HG03439 (cell line): ENCODE results near the gene C7orf33.
"Not testable (repeated sequence)": the region's sequence is repeated elsewhere in the genome, so short reads cannot be mapped to it uniquely, and the experiment has no call there.

Experiments used
- ATAC-seq: cut with Tn5 transposase; IDR thresholded peaks from one replicate; pipeline ENCODE4 v1.9.1; 2021; ENCODE audit warnings: mild to moderate bottlenecking, moderate library complexity; ENCODE audit not compliant: unreplicated experiment

The C7orf33 gene

DNA sequence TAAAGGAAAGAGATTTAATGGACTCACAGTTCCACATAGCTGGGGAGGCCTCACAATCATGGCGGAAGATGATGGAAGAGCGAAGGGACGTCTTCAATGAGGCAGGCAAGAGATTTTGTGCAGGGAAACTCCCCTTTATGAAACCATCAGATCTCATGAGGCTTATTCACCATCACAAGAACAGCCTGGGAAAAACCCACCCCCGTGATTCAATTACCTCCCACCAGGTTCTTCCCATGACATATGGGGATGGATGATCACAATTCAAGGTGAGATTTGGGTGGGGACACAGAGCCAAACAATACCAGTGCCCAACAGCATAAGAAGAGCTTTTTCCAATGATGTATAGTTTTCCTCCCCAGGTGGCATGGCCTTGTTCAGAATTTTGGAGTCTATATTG lies 11.2 kb upstream of the C7orf33 start:
- no peak for ATAC-seq

DNA sequence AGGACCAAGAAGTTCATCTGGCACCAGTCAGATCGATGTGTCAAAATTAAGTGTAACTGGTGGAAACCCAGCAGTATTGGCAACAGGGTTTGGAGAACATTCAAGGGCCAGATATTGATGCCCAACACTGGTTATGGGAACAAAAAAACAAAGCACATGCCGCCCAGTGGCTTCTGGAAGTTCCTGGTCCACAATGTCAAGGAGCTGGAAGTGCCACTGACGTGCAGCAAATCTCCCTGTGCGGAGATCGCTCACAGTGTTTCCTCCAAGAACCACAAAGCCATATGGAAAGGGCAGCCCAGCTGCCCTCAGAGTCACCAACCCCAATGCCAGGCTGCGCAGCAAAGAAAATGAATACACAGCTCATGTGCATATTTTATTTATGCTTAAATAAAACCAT lies 10.1 kb upstream of the C7orf33 start:
- no peak for ATAC-seq

DNA sequence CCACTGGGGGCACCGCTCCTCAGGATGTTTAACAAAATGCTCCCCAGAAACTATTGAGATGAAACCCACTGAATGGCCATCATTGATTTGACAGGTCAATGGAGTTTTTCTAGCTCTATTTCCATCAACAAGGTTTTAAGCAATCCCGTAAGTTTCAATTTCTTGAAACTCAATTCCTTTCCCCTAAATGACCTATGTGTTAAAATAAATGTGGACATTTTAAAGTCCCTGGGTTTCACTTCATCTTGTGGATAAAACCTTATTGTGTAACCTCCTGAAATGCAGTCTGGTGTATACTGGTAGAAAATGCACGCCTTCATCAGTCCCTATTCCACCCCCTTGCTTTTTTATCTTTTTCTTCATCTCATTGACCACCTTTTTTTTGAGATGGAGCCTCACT lies 8.9 kb upstream of the C7orf33 start:
- no peak for ATAC-seq

DNA sequence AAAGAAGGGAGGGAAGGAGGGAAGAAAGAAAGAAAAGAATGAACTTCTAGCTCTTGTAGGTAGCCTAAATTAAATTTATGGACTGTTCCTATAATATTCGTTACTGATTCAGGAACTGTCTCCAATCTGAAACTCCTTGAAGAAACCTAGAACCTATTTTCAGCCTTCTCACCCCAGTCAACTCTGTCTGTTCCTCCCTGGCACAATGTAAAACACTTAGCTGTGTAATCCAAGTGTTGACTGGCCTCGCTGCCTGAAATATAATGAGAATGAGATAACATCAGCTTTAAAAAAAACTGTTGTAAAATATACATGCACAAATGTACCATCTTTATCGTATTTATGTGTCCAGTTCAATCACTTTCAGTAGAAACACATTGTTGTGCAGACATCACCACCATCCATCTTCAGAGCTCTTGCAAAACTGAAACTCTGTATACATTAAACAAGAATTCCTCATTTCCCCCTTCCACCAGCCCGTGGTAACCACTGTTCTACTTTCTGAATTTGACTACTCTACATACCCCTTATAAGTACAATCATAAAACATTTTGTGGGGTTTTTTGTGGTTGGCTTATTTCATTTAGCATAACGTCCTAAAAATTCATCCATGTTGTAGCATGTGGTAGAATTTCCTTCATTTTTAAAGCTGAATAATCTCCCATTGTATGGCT lies 6.3 kb upstream of the C7orf33 start:
- no peak for ATAC-seq

DNA sequence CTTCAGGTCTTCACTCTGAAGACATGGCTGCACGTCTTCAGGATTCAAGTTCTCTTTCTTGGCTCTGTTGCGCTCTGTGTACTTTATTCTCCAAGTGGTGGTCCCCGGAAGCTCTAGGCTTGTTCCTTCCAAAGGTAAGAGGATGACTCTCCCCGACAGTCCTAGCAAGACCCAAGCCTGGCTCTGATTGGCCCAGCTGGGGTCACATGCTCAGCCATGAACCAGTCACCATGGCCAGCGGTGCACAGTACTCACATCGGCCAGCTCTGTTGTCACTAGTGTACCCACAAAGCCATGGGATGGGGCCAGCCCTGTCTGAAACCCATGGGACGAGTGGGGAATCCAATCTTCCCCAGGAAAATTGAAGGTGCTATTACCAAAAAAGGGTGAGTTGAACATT lies 5.2 kb upstream of the C7orf33 start:
- no peak for ATAC-seq

DNA sequence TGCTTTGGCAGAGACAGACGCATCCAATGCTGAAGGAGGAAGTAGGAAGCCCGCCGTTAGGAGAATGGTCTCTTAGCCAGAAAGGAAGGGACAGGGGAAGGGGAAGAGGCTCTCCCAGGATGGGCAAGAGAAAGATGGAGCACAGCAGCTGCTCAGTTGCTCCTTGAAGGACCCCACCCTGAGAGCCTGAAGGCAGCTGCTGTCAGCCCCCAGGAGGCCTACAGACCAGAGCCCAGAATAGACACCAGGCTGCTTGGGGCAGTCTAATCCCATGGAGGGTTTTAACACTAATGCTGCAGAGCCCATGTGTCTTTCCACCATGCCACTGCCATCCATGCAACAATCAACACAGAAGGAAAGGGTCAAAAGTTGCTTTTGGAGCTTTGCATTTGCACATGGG lies 3.5 kb upstream of the C7orf33 start:
- ATAC-seq: no peak

DNA sequence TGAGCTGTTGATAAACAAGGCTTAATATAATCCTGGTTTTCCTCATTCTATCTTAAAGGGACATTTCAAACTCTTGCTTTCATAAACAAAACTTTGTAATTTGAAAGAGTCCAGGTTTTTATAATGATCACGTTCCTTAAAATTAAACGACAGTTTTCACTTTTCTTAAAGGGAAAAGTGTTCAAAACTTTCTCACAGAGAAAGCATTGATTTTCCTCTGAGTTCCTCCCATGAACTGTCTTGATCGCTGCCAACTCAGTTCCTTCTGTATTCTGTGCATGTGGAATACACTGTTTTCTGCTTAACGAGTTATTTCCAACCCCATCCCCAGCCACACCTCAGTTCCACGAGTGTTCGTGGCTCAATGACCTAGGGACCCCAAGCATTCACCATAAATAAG lies 2.4 kb upstream of the C7orf33 start:
- no peak for ATAC-seq

DNA sequence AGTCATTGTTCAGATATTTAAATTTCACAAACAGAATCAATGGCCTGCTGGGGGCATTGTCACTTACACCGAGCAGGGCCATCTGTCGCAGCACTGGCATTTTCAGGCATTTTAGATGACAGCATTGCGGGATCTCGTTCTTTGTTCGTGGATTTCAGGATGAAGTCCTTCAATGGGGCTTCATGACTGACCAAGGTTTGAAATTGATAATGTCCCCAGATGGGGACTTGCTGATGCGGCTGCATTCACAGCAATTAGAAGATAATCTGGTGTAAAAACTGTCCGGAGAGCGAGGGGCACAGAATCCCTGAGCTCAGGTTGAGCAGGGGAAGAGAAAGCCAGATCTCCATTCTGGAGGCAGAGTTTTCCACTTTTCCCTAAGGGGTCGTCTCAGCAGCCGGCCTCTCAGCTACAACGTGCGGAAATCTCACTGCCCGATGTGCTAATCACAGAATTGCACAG lies 1.9 kb upstream of the C7orf33 start:
- ATAC-seq: no peak

DNA sequence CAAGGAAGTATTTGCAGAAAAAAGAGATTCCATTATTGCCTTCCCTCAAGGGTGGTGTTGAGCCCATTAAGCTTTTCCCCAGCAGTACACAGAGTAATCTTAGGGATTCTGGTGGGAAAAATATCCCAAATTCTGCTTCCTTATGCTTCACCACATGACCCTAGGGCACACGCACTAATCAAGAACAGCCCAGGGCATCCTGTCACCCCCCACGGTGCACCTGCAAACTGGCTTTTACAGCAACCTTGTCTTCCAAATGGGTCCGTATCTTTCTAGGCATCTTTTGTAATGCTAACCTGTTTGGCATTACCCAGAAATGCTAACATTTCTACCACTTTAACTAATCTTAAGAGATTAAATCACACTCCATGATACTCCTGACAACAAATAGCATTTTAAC lies 926 bp upstream of the C7orf33 start:
- no peak for ATAC-seq

DNA sequence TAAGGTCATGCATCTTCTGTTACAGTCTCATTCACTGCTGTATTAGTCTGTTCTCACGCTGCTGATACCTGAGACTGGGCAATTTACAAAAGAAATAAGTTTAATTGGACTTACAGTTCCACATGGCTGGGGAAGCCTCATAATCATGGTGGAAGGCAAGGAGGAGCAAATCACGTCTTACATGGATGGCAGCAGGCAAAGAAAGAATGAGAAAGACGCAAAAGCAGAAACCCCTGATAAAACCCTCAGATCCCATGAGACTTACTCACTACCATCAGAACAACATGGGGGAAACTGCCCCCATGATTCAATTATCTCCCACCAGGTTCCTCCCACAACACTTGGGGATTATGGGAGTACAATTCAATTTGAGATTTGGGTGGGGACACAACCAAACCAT lies 5.8 kb downstream of the C7orf33 start:
- not testable (repeated sequence) for ATAC-seq

DNA sequence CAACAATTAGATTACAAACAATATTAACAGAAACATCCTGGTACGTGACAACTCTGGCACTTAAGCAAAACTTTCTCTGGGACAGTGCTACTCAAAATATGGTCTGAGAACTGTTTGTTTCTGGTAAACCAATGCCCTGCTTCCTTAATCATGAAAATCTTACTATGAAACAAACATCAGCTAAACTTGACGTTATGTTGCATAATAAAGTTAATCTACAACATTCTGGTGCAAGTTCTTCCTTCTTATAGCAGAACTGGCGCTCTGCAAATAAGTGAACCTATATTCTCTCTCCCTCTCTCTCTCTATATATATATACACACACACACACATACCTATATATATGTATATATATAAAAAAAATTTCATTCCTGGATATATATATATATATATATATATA lies 7.8 kb downstream of the C7orf33 start:
- ATAC-seq: no peak

DNA sequence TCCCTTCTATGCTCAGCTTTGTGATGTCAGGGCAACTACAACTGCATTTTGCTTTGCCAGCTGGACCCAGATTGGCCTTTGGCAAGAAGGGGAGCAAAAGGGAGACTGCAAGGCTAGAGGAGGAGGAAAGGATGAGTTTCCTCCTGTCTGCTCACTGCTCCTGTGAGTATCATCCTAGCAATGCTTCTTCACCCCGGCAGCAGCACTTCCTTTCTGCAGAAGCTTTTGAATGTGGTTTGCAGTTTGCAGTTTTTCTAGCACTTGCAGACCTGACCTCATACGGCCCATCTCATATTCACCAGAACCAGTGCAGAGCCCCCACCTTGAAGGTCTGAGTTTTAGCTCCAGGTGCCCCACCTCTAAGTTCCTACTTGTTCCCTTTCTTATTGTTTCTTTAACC lies 14.8 kb downstream of the C7orf33 start:
- ATAC-seq: no peak

DNA sequence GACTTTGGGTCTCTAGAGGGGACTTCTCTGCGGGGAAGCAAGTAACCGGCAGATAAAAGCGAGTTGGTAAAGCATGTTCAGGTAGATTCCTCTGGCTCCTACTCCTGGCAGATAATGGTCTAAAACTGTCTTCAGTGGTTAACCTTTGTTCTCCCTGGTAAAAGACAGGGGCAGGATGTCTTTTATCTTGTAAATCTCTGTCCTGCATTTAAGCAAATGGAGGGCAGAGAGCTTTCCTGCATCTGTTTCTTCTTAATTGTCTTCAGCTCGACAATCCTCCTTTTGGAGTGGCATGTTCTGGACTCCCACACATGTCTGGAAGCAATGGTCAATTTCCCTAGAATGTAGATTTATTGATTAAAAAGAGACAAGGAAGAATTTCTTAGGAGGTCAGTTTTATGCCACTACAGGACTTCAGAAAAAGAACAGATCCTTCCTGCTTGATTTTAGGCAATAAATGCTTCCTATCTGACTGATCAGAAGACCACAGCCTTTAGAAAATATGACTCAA lies 16.6 kb downstream of the C7orf33 start:
- no peak for ATAC-seq

DNA sequence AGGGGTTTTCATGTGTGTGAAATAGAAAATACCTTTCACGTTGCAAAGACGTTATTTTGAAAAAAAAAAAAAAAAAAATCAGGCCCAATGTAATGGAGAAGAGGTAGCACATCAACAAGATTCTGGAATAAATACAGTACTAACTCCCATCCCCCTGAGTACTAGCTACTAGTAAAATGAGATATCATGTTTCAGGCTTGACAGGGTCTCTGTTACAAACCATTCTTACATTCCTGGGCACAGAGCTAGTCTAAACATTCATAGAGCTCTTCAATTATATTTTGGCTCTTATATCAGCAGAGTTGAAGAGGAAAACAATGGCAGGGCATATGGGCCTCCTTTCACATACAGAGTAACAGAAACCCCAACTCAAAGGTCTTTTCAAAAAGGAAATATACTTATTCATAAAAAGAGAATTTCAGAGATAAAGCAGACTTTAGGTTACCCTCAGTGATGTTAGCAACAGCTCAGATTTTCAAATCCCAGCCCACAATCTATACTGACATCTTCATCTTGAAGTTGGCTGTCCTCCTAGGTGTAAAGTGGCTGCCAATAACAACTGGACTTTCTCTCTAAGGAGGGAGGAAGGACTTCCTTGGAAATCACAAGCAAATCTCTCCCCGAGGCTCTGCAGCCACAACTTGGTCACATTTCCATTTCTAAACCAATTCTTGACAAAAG lies 18.6 kb downstream of the C7orf33 start:
- ATAC-seq: no peak

DNA sequence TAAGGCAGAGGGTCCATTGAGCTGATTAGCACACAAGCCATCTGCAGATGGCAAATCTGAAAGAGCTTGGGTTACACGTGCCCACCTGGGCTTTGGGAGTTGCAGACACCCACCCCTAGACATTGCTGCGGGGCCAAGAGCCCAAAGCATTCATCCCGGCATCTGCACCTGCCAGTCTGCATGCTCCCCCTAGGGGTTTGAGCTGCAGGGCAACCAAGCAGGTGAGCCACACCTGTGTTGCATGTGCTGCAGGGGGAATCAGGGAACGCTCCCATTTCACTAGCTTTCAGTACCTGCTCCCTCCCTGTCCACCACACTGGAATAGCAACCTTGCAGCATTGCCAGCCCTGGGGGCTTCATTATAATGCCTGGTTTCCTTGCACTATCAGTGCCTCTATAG lies 21.1 kb downstream of the C7orf33 start:
- no peak for ATAC-seq

DNA sequence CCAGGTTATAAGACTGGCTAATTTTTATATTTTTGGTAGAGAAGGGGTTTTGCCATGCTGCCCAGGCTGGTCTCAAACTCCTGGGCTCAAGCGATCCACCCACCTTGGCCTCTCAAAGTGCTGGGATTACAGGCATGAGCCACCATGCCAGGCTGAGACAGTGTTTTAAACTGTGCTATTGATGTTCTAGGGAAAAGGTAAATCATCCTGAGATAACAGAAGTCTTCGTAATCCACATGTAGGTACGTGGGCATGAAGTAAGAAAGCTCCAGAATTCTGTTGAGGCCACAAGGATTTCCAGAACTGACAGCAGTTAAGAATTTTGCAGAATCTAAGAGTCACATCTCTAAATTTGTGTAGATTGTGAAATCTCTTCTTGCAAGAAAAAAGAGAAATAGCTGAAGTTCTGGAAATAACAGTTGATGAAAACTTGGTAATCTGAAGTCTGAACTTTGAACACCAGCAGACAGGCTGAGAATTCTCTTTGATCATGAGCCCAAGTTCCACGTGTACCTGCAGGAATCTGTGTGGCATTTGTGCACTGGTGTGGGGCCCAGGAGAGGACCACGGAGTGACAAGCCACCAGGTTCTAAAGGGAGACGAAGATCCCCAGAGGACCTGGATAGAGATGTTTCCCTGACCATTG lies 24.6 kb downstream of the C7orf33 start:
- no peak for ATAC-seq

DNA sequence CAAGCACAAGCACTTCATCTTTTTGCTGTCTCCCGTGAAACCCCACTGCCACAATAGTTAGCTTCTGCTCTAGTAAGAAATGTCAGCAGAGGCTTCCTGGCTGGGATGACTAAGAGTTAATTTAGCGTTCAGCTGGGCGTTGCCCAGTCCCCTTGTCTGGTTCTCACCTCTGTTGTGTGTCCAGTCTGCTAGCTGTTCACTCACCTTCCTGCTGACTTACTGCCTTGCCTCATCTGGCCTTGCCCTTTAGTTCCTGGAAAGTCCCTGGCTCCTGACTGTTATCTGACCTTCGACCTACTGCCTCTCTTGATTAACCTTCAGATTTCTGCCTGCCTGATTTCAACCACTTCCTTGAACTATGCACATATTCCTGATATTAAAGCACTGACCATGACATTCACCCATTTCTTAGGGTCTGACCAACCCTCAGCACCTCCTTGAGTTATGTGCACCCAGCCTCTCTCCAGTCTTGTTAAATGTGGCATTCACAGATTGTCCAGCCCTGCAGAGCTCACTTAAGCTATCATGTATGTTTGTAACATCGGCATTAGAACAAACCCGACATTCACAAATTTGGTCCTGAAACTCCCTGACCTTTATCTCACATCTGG lies 30.3 kb downstream of the C7orf33 start:
- ATAC-seq: no peak

DNA sequence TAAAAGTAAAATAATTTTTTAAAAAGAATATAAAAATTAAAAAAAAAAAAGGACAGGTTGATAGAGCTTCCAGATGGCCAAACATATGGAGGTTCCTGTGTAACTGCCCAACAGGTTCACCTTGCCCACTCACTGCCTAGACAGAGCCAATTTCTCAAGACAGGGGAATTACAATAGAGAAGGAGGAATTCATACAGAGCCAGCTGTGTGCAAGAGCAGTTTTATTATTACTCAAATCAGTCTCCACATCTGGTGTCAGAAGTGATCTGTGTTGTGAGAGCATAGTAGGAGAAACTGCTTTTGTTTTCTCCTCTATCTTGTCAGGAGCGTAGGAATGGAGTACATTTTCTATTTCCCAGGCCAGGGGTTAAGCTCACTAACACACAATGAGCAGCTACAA lies 31.0 kb downstream of the C7orf33 start:
- no peak for ATAC-seq

DNA sequence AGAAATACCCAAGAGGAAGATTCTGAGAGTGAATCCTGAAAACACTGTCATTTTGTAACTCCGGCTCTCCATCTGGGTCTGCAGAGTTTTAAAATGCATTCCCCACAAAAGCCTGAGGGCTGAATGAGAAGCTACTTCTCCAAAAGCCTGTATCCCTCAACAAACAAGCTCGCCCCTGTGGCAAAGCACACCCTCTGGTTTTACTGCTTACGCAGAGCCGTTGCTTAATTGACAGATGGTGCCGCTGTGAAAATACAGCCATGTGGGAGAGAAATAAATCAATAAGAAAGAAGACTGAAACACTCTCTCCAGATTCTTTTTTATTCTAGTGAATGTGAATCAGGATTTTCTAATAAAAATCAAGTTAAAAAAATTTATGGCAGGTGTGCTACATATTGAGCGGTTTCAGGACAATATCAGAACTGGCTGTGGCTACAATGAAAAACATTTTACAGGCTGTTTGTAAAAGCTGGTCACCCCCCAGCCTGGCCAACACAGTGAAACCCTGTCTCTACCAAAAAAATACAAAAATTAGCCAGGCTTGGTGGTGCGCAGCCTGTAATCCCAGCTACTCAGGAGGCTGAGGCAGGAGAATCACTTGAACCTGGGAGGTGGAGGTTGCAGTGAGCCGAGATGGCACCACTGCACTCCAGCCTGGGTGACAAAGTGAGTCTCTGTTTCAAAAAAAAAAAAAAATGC lies 32.5 kb downstream of the C7orf33 start:
- ATAC-seq: no peak

DNA sequence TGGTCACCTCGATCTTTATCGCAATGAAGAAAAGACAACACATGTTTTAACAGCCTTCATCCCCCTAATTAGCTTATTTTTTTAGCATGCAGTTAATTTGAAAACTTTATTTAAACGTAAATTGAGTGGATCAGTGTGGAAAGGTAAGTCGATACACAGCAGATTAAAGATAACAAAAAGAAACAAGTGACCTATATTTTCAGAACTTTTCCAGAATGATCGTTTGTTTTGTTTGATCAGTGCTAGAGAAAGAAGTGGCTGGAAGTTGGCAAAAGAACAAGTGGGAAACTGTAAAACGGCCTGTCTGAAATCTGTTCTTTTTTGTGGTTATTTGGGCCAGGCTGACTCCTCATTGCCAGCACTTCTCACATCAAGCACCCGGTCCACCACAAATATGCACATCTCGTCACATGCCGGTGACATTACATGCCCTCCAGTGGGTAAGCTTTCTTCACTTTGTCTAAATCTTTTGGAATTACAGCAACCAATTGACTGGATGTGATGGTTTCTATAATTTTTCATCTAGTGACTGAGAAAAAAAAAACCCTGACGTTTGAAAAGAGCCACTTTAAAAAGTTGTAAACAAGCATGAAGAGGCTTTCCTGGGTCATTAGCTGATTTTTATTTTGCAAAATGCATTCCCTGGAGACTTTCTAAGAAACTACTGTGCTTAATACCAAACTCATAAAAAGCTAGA lies 33.2 kb downstream of the C7orf33 start:
- ATAC-seq: no peak
